HK-2 (cell line): Measurements from ENCODE around the gene PCYOX1L.

Source experiments
- DNase-seq: peaks from one replicate; pipeline ENCODE4 v3.0.0-alpha.2; 2018; ENCODE audit not compliant: unreplicated experiment

Gene PCYOX1L

GRCh38 chr5:149337736-149338135, 20.1 kb upstream of the PCYOX1L start:
- no peak for DNase-seq

GRCh38 chr5:149338364-149338763, 19.5 kb upstream of the PCYOX1L start:
- no peak for DNase-seq

- DNase-seq, result no peak
These were observed 16.9 kb upstream of the PCYOX1L start for GRCh38 chr5:149340920-149341319.

- DNase-seq, result peak; percentile 22
These were observed 16.0 kb upstream of the PCYOX1L start for GRCh38 chr5:149341876-149342275.

- DNase-seq, result no peak
These were observed 13.7 kb upstream of the PCYOX1L start for GRCh38 chr5:149344151-149344550.

GRCh38 chr5:149345147-149345891, 12.5 kb upstream of the PCYOX1L start, which contains the start of gene GRPEL2:
Gene GRPEL2, plus strand, starts transcription at chr5:149345499. Its CDS starts 41 bp downstream, at chr5:149345540.
- peak; percentile 92 for DNase-seq

- peak; percentile 11 for DNase-seq
These were observed 12.0 kb upstream of the PCYOX1L start for GRCh38 chr5:149345892-149346222.

- DNase-seq, result no peak
These were observed 9.3 kb upstream of the PCYOX1L start for GRCh38 chr5:149348518-149348917.

GRCh38 chr5:149349382-149349781, 8.5 kb upstream of the PCYOX1L start:
- no peak for DNase-seq

GRCh38 chr5:149352169-149352568, 5.7 kb upstream of the PCYOX1L start:
- no peak for DNase-seq

- DNase-seq, result no peak
These were observed 3.9 kb upstream of the PCYOX1L start for GRCh38 chr5:149353911-149354310.

- DNase-seq, result no peak
These were observed 2.2 kb upstream of the PCYOX1L start for GRCh38 chr5:149355688-149356087.

- DNase-seq, result no peak
These were observed 1.5 kb upstream of the PCYOX1L start for GRCh38 chr5:149356391-149356790.

GRCh38 chr5:149358294-149358651, 427 bp downstream of the PCYOX1L start:
- DNase-seq, result peak; percentile 19

GRCh38 chr5:149358868-149359495, 1.1 kb downstream of the PCYOX1L start:
- no peak for DNase-seq

- no peak for DNase-seq
These were observed 2.4 kb downstream of the PCYOX1L start for GRCh38 chr5:149360272-149360671.

GRCh38 chr5:149362541-149362940, 4.7 kb downstream of the PCYOX1L start:
- DNase-seq, result no peak

GRCh38 chr5:149363358-149363757, 5.5 kb downstream of the PCYOX1L start:
- DNase-seq, result no peak

GRCh38 chr5:149363936-149364335, 6.1 kb downstream of the PCYOX1L start:
- no peak for DNase-seq

- no peak for DNase-seq
These were observed 6.9 kb downstream of the PCYOX1L start for GRCh38 chr5:149364719-149365118.

GRCh38 chr5:149365418-149365817, 7.6 kb downstream of the PCYOX1L start:
- DNase-seq, result no peak

GRCh38 chr5:149366169-149366729, 8.4 kb downstream of the PCYOX1L start:
- no peak for DNase-seq

- peak; percentile 57 for DNase-seq
These were observed 9.6 kb downstream of the PCYOX1L start for GRCh38 chr5:149367249-149367971.
